Medulla oblongata (tissue), 1 donor: ENCODE measurements around the gene HDAC11.
"Not testable (repeated sequence)": the region's sequence is repeated elsewhere in the genome, so short reads cannot be mapped to it uniquely, and the experiment has no call there.

ENCODE experiments used
- DNase-seq: peaks from one replicate; pipeline ENCODE4 v3.0.0-alpha.2; 2015; ENCODE audit errors: extremely low spot score

HDAC11 gene

GRCh38 chr3:13507570-13508339 is 27.6 kb downstream of the HDAC11 start:
- peak; percentile 42 for DNase-seq

GRCh38 chr3:13508496-13508895 is 28.4 kb downstream of the HDAC11 start:
- no peak for DNase-seq

- DNase-seq, result no peak
Measured at GRCh38 chr3:13509059-13509815, 29.1 kb downstream of the HDAC11 start.

GRCh38 chr3:13509816-13510192 is 29.7 kb downstream of the HDAC11 start:
- DNase-seq, result no peak

- DNase-seq, result no peak
Measured at GRCh38 chr3:13512451-13512850, 32.3 kb downstream of the HDAC11 start.

- DNase-seq, result no peak
Measured at GRCh38 chr3:13513051-13513912, 33.2 kb downstream of the HDAC11 start.

GRCh38 chr3:13513913-13514517 is 33.9 kb downstream of the HDAC11 start:
- DNase-seq, result no peak

- DNase-seq, result no peak
Measured at GRCh38 chr3:13514639-13515435, 34.7 kb downstream of the HDAC11 start.

GRCh38 chr3:13515786-13516759 is 36.0 kb downstream of the HDAC11 start:
- no peak for DNase-seq

- DNase-seq, result no peak
Measured at GRCh38 chr3:13516760-13517135, 36.6 kb downstream of the HDAC11 start.

- no peak for DNase-seq
Measured at GRCh38 chr3:13517253-13517977, 37.3 kb downstream of the HDAC11 start.

GRCh38 chr3:13518516-13518953 is 38.4 kb downstream of the HDAC11 start:
- DNase-seq, result peak; percentile 82

- DNase-seq, result no peak
Measured at GRCh38 chr3:13519006-13519791, 39.1 kb downstream of the HDAC11 start.

GRCh38 chr3:13520326-13520880 is 40.3 kb downstream of the HDAC11 start:
- DNase-seq, result no peak

- DNase-seq, result no peak
Measured at GRCh38 chr3:13521309-13521708, 41.2 kb downstream of the HDAC11 start.

- DNase-seq, result not testable (repeated sequence)
Measured at GRCh38 chr3:13521749-13522148, 41.6 kb downstream of the HDAC11 start.

GRCh38 chr3:13522236-13522635 is 42.1 kb downstream of the HDAC11 start:
- DNase-seq, result no peak
